ENCODE data around the gene DOCK4. TPM values are rescaled to one million over a fixed set of nuclear protein-coding genes. Genes with fewer than 3 reads are reported as not detected.

DOCK4 gene
- total RNA-seq, 2 donors from 2014 or later: 6.5 to 11.1 TPM

DNA sequence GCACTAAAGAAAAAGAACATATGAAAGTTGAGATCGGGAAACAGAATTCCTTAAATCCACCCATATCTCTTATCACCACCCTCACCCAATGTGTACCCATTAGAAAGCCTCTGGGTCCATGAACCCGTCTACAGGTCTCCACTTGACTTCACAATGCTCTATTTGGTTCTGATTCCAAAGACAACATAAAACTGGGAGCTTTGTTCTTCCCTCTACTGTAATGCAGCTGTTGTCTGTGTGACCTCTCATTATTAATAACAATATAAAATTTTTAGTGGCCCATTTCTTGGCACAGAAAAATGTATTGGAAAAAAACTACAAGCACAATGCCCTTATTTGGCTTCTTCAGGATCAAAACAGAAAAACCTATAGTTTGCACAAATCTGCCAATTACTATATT is 30.0 kb downstream of the DOCK4 start:
- TF ChIP-seq, protein P1, sequence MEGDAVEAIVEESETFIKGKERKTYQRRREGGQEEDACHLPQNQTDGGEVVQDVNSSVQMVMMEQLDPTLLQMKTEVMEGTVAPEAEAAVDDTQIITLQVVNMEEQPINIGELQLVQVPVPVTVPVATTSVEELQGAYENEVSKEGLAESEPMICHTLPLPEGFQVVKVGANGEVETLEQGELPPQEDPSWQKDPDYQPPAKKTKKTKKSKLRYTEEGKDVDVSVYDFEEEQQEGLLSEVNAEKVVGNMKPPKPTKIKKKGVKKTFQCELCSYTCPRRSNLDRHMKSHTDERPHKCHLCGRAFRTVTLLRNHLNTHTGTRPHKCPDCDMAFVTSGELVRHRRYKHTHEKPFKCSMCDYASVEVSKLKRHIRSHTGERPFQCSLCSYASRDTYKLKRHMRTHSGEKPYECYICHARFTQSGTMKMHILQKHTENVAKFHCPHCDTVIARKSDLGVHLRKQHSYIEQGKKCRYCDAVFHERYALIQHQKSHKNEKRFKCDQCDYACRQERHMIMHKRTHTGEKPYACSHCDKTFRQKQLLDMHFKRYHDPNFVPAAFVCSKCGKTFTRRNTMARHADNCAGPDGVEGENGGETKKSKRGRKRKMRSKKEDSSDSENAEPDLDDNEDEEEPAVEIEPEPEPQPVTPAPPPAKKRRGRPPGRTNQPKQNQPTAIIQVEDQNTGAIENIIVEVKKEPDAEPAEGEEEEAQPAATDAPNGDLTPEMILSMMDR (IDR thresholded peaks at IDR 0.05): no peak
- Histone ChIP-seq H3K27me3 (no peaks in the 10 kb centered on the region), H3K27ac (no peak overlapping the region), H3K4me1 (no peaks in the 10 kb centered on the region), H3K36me3 (no peaks in the 10 kb centered on the region), H3K9me3 (no peaks in the 10 kb centered on the region), H3K9ac (ENCODE audit: low read depth in 2 of 2, low read length in 2 of 2) (no peak overlapping the region), H3K4me3 (no peak overlapping the region)
- DNase-seq: no peak
- intact Hi-C loops (cut with DNase I): no loop called here

DNA sequence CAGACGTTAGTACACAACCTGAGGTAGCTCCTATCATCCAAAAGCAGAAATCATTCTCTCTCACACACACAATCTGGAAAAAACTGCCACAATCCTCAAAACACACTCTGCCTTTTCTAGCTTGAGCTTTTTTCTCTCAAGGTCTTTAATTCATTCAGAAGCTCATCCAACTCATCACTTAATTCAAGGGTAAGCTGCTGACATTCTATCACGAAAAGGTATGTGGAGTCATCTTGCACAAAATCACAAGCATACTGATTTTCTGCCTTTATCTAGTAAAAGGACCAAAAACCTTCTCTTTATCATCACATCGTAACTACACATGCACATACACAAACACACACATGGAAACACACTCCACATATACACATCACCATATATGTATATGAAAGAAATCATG is 32.0 kb downstream of the DOCK4 start:
- intact Hi-C loops (cut with DNase I): no loop called here
- H3K27ac ChIP-seq: no peak overlapping the region
- DNase-seq: no peak
- H3K4me1 ChIP-seq: no peaks in the 10 kb centered on the region
- no peaks in the 10 kb centered on the region for H3K9me3 ChIP-seq
- H3K36me3 ChIP-seq: no peaks in the 10 kb centered on the region
- H3K4me3 ChIP-seq: no peak overlapping the region
- no peaks in the 10 kb centered on the region for H3K27me3 ChIP-seq
- TF ChIP-seq, protein P1 (IDR thresholded peaks at IDR 0.05): no peak
- no peak overlapping the region for H3K9ac ChIP-seq (ENCODE audit: low read depth in 2 of 2, low read length in 2 of 2)

- no peaks in the 10 kb centered on the region for H3K36me3 ChIP-seq
- no peaks in the 10 kb centered on the region for H3K4me1 ChIP-seq
- intact Hi-C loops (cut with DNase I): no loop called here
- no peaks in the 10 kb centered on the region for H3K27me3 ChIP-seq
- TF ChIP-seq, protein P1 (IDR thresholded peaks at IDR 0.05): no peak
- no peaks in the 10 kb centered on the region for H3K9me3 ChIP-seq
- no peak for DNase-seq
- no peak overlapping the region for H3K9ac ChIP-seq (ENCODE audit: low read depth in 2 of 2, low read length in 2 of 2)
- H3K27ac ChIP-seq: no peak overlapping the region
- H3K4me3 ChIP-seq: no peak overlapping the region
Measured at GRCh38 chr7:112173568-112173905, 32.7 kb downstream of the DOCK4 start.

DNA sequence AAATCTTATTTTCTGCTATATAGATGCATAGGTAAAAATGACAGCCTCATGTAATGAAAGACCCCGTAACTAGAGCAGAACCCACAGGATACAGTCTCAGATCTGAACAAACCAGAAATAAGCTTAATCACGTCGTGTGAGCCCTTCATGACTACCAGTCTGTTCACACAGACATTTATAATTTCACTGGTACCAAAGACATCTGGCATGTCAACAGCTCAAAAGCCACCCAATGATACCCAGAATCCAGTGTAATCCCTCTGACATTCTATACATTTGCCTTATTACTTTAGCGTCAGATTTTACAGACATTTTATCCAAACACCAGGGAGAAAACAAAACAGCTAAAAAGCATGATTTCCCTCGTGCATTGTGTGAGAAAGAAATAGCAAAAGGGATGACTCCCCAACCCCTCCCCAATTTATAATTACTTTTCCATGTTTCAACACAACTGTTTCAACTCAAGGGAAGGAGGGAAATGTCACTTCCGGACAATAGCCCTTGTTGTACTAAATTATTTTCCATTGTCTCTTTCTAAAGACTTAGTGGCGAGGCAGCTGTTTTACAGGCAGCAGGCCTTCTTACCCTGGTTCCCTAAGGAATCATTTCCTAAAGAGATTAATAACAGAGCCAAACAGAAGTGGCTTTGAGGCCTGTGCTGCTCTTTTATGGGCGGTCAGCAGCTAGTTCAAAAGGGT is 33.2 kb downstream of the DOCK4 start:
- Histone ChIP-seq H3K4me3 (no peak overlapping the region), H3K9ac (ENCODE audit: low read depth in 2 of 2, low read length in 2 of 2) (no peak overlapping the region), H3K9me3 (no peaks in the 10 kb centered on the region), H3K36me3 (no peaks in the 10 kb centered on the region), H3K27ac (no peak overlapping the region), H3K27me3 (no peaks in the 10 kb centered on the region), H3K4me1 (no peaks in the 10 kb centered on the region)
- TF ChIP-seq, protein P1 (IDR thresholded peaks at IDR 0.05): no peak
- intact Hi-C loops (cut with DNase I): no loop called here
- DNase-seq: no peak

DNA sequence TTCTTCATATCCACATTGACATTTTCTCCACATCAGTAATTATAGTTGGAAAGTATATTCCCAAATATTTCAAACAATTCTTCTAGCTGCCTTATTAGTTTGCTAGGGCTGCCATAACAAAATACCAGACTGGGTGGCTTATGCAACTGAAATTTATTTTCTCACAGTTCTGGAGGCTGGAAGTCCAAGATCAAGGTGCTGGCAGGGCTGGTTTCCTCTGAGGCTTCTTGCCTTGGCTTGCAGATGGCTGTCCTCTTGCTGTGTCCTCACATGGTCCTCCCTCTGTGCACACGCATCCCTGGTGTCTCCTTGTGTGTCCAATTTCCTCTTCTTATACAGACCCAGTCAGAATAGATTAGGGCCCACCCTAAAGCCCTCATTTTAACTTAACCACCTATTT is 34.5 kb downstream of the DOCK4 start:
- H3K4me1 ChIP-seq: no peaks in the 10 kb centered on the region
- H3K9ac ChIP-seq (ENCODE audit: low read depth in 2 of 2, low read length in 2 of 2): no peak overlapping the region
- no peak overlapping the region for H3K27ac ChIP-seq
- H3K36me3 ChIP-seq: no peaks in the 10 kb centered on the region
- H3K9me3 ChIP-seq: no peaks in the 10 kb centered on the region
- TF ChIP-seq, protein P1 (IDR thresholded peaks at IDR 0.05): no peak
- no peak overlapping the region for H3K4me3 ChIP-seq
- no peaks in the 10 kb centered on the region for H3K27me3 ChIP-seq
- intact Hi-C loops (cut with DNase I): no loop called here
- no peak for DNase-seq

All from colonic mucosa (tissue), 4 donors.